HL-60 (cell line): ENCODE data around the gene FAM174C.

ENCODE experiments used
- CTCF ChIP-seq: IDR thresholded peaks from one replicate; pipeline ENCODE4 v1.5.1; 2011; ENCODE audit warnings: low read length, control low read depth, inconsistent platforms; ENCODE audit not compliant: insufficient read depth
- REST ChIP-seq: IDR thresholded peaks from 2 replicates; pipeline ENCODE4 v1.6.1; 2012; ENCODE audit warnings: low read depth; ENCODE audit not compliant: insufficient replicate concordance

- TF ChIP-seq REST, result no peak
- no peak for TF ChIP-seq CTCF
Observed at GRCh38 chr19:1269478-1270212, 5.7 kb upstream of the FAM174C start.
